HG03196 (cell line): ENCODE results near the gene KIAA0753.

ENCODE experiments used
- ATAC-seq: cut with Tn5 transposase; IDR thresholded peaks from one replicate; pipeline ENCODE4 v1.9.1; 2021; ENCODE audit not compliant: unreplicated experiment

Gene KIAA0753

GRCh38 chr17:6549384-6550036 is 91.0 kb downstream of the KIAA0753 start:
- no peak for ATAC-seq

GRCh38 chr17:6548578-6549330 is 91.8 kb downstream of the KIAA0753 start:
- ATAC-seq = peak; percentile 71

GRCh38 chr17:6548034-6548433 is 92.5 kb downstream of the KIAA0753 start:
- no peak for ATAC-seq

- no peak for ATAC-seq
Observed at GRCh38 chr17:6547336-6547735, 93.2 kb downstream of the KIAA0753 start.

GRCh38 chr17:6546069-6546718 is 94.3 kb downstream of the KIAA0753 start:
- ATAC-seq = no peak

GRCh38 chr17:6545291-6545690 is 95.2 kb downstream of the KIAA0753 start:
- ATAC-seq = no peak

GRCh38 chr17:6544011-6544370 is 96.5 kb downstream of the KIAA0753 start:
- no peak for ATAC-seq

GRCh38 chr17:6543079-6544010 is 97.2 kb downstream of the KIAA0753 start:
- no peak for ATAC-seq

- ATAC-seq = no peak
Observed at GRCh38 chr17:6542577-6542976, 97.9 kb downstream of the KIAA0753 start.

- no peak for ATAC-seq
Observed at GRCh38 chr17:6541886-6542285, 98.6 kb downstream of the KIAA0753 start.

- no peak for ATAC-seq
Observed at GRCh38 chr17:6539871-6540270, 100.6 kb downstream of the KIAA0753 start.

GRCh38 chr17:6536566-6537065 is 103.9 kb downstream of the KIAA0753 start:
- ATAC-seq = no peak

GRCh38 chr17:6536053-6536452 is 104.5 kb downstream of the KIAA0753 start:
- no peak for ATAC-seq

GRCh38 chr17:6534846-6535514 is 105.5 kb downstream of the KIAA0753 start:
- ATAC-seq = no peak

- no peak for ATAC-seq
Observed at GRCh38 chr17:6532441-6532885, 108.0 kb downstream of the KIAA0753 start.

GRCh38 chr17:6531575-6531974 is 108.9 kb downstream of the KIAA0753 start:
- no peak for ATAC-seq

- no peak for ATAC-seq
Observed at GRCh38 chr17:6530324-6530920, 110.1 kb downstream of the KIAA0753 start.

GRCh38 chr17:6528557-6528956 is 112.0 kb downstream of the KIAA0753 start:
- ATAC-seq = no peak
